Liver (tissue), 9 donors: ENCODE measurements around the gene SPEG. TPM values are rescaled to one million over a fixed set of nuclear protein-coding genes. Genes with fewer than 3 reads are reported as not detected.

Experiments used
- DNase-seq: peaks from one replicate; pipeline ENCODE4 v3.0.0-alpha.2; 2017; ENCODE audit warnings: low spot score
- H3K27ac ChIP-seq, 2 donors: one replicate each; pipeline ENCODE4 v1.7.0; 2013; ENCODE audit warnings: inconsistent platforms in 2 of 2, low read length in 2 of 2, control low read depth in 1 of 2, low read depth in 1 of 2, mild to moderate bottlenecking in 1 of 2
- H3K27me3 ChIP-seq, 4 donors: one replicate each; pipeline versions ENCODE4 v1.6.1 to v1.7.0; 2013; ENCODE audit warnings: low read length in 3 of 4, inconsistent platforms in 1 of 4, mild to moderate bottlenecking in 1 of 4, moderate library complexity in 1 of 4; ENCODE audit not compliant: control insufficient read depth in 4 of 4, insufficient read depth in 4 of 4
- H3K36me3 ChIP-seq, 4 donors: one replicate each; pipeline versions ENCODE4 v1.6.1 to v1.7.0; 2013; ENCODE audit warnings: low read length in 3 of 4, mild to moderate bottlenecking in 3 of 4, low read depth in 1 of 4, moderate library complexity in 1 of 4; ENCODE audit not compliant: control insufficient read depth in 4 of 4, insufficient read depth in 3 of 4
- H3K4me1 ChIP-seq, 4 donors: one replicate each; pipeline versions ENCODE4 v1.6.1 to v1.7.0; 2013; ENCODE audit warnings: low read length in 3 of 4, mild to moderate bottlenecking in 3 of 4, moderate library complexity in 1 of 4; ENCODE audit not compliant: control insufficient read depth in 4 of 4, insufficient read depth in 4 of 4
- H3K4me3 ChIP-seq, 3 donors: one replicate each; pipeline versions ENCODE4 v1.6.1 to v1.7.0; 2013; ENCODE audit warnings: low read length in 3 of 3, control low read depth in 1 of 3, low read depth in 1 of 3, mild to moderate bottlenecking in 1 of 3
- H3K9ac ChIP-seq, 2 donors: one replicate each; pipeline ENCODE4 v1.7.0; 2013; ENCODE audit warnings: low read length in 2 of 2, mild to moderate bottlenecking in 2 of 2, moderate library complexity in 2 of 2, control low read depth in 1 of 2, low read depth in 1 of 2
- H3K9me3 ChIP-seq, 4 donors: one replicate each; pipeline versions ENCODE4 v1.6.1 to v1.7.0; 2013; ENCODE audit warnings: low read length in 3 of 4; ENCODE audit not compliant: control insufficient read depth in 4 of 4
- EGR1 ChIP-seq, 2 donors: IDR thresholded peaks; 2 replicates each; pipeline ENCODE4 v1.6.1; 2016 to 2018; ENCODE audit warnings: antibody characterized with exemption in 2 of 2, low read depth in 2 of 2
- FOXA1 ChIP-seq: IDR thresholded peaks from 2 replicates; pipeline ENCODE4 v1.6.1; 2016; ENCODE audit warnings: antibody characterized with exemption
- FOXA2 ChIP-seq: IDR thresholded peaks from 2 replicates; pipeline ENCODE4 v1.6.1; 2016; ENCODE audit warnings: antibody characterized with exemption
- GABPA ChIP-seq, 2 donors: IDR thresholded peaks in 1 of 2; conservative IDR thresholded peaks in 1 of 2; 2 replicates each; pipeline ENCODE4 v1.6.1; 2016; ENCODE audit warnings: antibody characterized with exemption in 2 of 2, mild to moderate bottlenecking in 1 of 2, moderate library complexity in 1 of 2
- HNF4A ChIP-seq, 2 donors: conservative IDR thresholded peaks; 2 replicates each; pipeline ENCODE4 v1.6.1; 2016; ENCODE audit warnings: antibody characterized with exemption in 2 of 2, mild to moderate bottlenecking in 2 of 2
- HNF4G ChIP-seq: IDR thresholded peaks from 2 replicates; pipeline ENCODE4 v1.6.1; 2016; ENCODE audit warnings: antibody characterized with exemption
- JUND ChIP-seq, 2 donors: IDR thresholded peaks; 2 replicates each; pipeline ENCODE4 v1.6.1; 2016; ENCODE audit warnings: antibody characterized with exemption in 2 of 2
- NR2F2 ChIP-seq: IDR thresholded peaks from 2 replicates; pipeline ENCODE4 v1.6.1; 2016; ENCODE audit warnings: antibody characterized with exemption
- RAD21 ChIP-seq, 2 donors: IDR thresholded peaks; 2 replicates each; pipeline ENCODE4 v1.6.1; 2016; ENCODE audit warnings: antibody characterized with exemption in 2 of 2, mild to moderate bottlenecking in 2 of 2
- RXRA ChIP-seq, 2 donors: IDR thresholded peaks; 2 replicates each; pipeline ENCODE4 v1.6.1; 2017 to 2018; ENCODE audit warnings: antibody characterized with exemption in 2 of 2, mild to moderate bottlenecking in 1 of 2
- SP1 ChIP-seq: IDR thresholded peaks from 2 replicates; pipeline ENCODE4 v1.6.1; 2018; ENCODE audit warnings: antibody characterized with exemption, mild to moderate bottlenecking
- TAF1 ChIP-seq: conservative IDR thresholded peaks from 2 replicates; pipeline ENCODE4 v1.6.1; 2016; ENCODE audit warnings: antibody characterized with exemption, mild to moderate bottlenecking
- YY1 ChIP-seq: IDR thresholded peaks from 2 replicates; pipeline ENCODE4 v1.6.1; 2016; ENCODE audit warnings: antibody characterized with exemption, mild to moderate bottlenecking
- WGBS: extraction: QIAGEN DNeasy Blood & Tissue Kit; methylation state at CpG from one replicate; pipeline ENCODE4 v1.1.7; 2013; 5-methylcytosine and 5-hydroxymethylcytosine counted together
- polyA plus RNA-seq, 2 donors: library from polyadenylated mRNA; stranded (reverse) in 1 of 2; unstranded in 1 of 2; fragments of 200-250 nt in 1 of 2; fragments of >200 nt in 1 of 2; fragmentation: Nextera tagmentation in 1 of 2; extraction: Ambion mirVana in 1 of 2; gene quantifications; one replicate each; pipeline versions ENCODE4 v1.2.1 to v1.2.3, GENCODE V29; 2013 to 2015
- total RNA-seq, 2 donors: library from RNA; depleted of rRNA; stranded (reverse); fragments of >200 nt; gene quantifications; one replicate each; pipeline ENCODE4 v1.2.3, GENCODE V29; 2014
- TF ChIP-seq, protein P1 (sequence below): IDR thresholded peaks from 2 replicates; pipeline ENCODE4 v1.6.1; 2016; ENCODE audit warnings: antibody characterized with exemption
- TF ChIP-seq, protein P2 (sequence below): IDR thresholded peaks from 2 replicates; pipeline ENCODE4 v1.6.1; 2016; ENCODE audit warnings: antibody characterized with exemption
- TF ChIP-seq, protein P3 (sequence below): fragments of 150-350 bp; IDR thresholded peaks from 2 replicates; pipeline ENCODE4 v1.5.1; 2017; ENCODE audit warnings: improper control_type of control experiment, low read depth, low read length; ENCODE audit not compliant: missing input control
- TF ChIP-seq, protein P4 (sequence below): IDR thresholded peaks from 2 replicates; pipeline ENCODE4 v1.6.1; 2016; ENCODE audit warnings: antibody characterized with exemption
- TF ChIP-seq, protein P5 (sequence below): IDR thresholded peaks from 2 replicates; pipeline ENCODE4 v1.6.1; 2016; ENCODE audit warnings: antibody characterized with exemption, mild to moderate bottlenecking
- donor health status: healthy.
- donor health status: healthy.
- donor health status: healthy.
- donor health status: healthy.
- donor health status: healthy.

Gene SPEG
- total and polyA plus RNA-seq, 4 donors: 0.51 to 0.96 (median 0.66) TPM

DNA sequence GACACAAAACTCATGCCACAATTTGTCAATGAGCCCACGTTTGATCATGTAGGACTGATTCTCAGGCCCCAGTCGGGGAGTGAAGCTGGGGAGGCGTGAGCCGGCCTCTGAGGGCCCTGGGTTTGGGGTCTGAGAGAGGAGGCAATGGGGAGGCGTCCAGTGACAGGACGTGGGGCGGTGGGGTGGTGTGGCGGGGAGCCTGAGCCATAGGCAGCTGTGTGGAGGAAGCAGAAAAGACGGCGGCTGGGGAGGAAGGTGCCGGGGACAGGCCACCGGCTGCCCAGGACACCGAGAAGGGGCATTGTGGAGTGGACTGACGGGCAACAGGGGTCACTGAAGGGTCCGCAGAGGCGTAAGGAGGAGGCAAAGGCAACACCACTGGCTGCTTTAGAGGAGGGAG lies 101.8 kb downstream of the SPEG start:
- no peak for DNase-seq
- Histone ChIP-seq H3K36me3 (peaks cover 4 to 24% (median 11%) of the 10 kb centered on the region in 4 donors), H3K9me3 (no peaks in the 10 kb centered on the region), H3K4me3 (no peak overlapping the region), H3K4me1 (peaks cover 0 to 2% (median under 1%) of the 10 kb centered on the region in 4 donors), H3K27me3 (no peaks in the 10 kb centered on the region), H3K9ac (no peak overlapping the region), H3K27ac (no peak overlapping the region)
- TF ChIP-seq YY1 (no peak), HNF4G (no peak), SP1 (no peak), EGR1 (IDR thresholded peaks at IDR 0.05; ENCODE audit: low read depth in 2 of 2) (no peak), JUND (IDR thresholded peaks at IDR 0.05) (no peak), RAD21 (IDR thresholded peaks at IDR 0.05) (no peak), NR2F2 (no peak), RXRA (IDR thresholded peaks at IDR 0.05) (no peak), HNF4A (conservative IDR thresholded peaks at IDR 0.05) (no peak), GABPA (IDR thresholded peaks at IDR 0.05 in 1 of 2, conservative IDR thresholded peaks at IDR 0.05 in 1 of 2) (no peak), TAF1 (no peak), FOXA1 (no peak), FOXA2 (no peak)
- TF ChIP-seq, protein P1, sequence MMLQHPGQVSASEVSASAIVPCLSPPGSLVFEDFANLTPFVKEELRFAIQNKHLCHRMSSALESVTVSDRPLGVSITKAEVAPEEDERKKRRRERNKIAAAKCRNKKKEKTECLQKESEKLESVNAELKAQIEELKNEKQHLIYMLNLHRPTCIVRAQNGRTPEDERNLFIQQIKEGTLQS: no peak
- TF ChIP-seq, protein P2, sequence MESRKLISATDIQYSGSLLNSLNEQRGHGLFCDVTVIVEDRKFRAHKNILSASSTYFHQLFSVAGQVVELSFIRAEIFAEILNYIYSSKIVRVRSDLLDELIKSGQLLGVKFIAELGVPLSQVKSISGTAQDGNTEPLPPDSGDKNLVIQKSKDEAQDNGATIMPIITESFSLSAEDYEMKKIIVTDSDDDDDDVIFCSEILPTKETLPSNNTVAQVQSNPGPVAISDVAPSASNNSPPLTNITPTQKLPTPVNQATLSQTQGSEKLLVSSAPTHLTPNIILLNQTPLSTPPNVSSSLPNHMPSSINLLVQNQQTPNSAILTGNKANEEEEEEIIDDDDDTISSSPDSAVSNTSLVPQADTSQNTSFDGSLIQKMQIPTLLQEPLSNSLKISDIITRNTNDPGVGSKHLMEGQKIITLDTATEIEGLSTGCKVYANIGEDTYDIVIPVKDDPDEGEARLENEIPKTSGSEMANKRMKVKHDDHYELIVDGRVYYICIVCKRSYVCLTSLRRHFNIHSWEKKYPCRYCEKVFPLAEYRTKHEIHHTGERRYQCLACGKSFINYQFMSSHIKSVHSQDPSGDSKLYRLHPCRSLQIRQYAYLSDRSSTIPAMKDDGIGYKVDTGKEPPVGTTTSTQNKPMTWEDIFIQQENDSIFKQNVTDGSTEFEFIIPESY: no peak
- TF ChIP-seq, protein P3, sequence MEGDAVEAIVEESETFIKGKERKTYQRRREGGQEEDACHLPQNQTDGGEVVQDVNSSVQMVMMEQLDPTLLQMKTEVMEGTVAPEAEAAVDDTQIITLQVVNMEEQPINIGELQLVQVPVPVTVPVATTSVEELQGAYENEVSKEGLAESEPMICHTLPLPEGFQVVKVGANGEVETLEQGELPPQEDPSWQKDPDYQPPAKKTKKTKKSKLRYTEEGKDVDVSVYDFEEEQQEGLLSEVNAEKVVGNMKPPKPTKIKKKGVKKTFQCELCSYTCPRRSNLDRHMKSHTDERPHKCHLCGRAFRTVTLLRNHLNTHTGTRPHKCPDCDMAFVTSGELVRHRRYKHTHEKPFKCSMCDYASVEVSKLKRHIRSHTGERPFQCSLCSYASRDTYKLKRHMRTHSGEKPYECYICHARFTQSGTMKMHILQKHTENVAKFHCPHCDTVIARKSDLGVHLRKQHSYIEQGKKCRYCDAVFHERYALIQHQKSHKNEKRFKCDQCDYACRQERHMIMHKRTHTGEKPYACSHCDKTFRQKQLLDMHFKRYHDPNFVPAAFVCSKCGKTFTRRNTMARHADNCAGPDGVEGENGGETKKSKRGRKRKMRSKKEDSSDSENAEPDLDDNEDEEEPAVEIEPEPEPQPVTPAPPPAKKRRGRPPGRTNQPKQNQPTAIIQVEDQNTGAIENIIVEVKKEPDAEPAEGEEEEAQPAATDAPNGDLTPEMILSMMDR: no peak
- TF ChIP-seq, protein P4, sequence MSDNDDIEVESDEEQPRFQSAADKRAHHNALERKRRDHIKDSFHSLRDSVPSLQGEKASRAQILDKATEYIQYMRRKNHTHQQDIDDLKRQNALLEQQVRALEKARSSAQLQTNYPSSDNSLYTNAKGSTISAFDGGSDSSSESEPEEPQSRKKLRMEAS: no peak
- TF ChIP-seq, protein P5, sequence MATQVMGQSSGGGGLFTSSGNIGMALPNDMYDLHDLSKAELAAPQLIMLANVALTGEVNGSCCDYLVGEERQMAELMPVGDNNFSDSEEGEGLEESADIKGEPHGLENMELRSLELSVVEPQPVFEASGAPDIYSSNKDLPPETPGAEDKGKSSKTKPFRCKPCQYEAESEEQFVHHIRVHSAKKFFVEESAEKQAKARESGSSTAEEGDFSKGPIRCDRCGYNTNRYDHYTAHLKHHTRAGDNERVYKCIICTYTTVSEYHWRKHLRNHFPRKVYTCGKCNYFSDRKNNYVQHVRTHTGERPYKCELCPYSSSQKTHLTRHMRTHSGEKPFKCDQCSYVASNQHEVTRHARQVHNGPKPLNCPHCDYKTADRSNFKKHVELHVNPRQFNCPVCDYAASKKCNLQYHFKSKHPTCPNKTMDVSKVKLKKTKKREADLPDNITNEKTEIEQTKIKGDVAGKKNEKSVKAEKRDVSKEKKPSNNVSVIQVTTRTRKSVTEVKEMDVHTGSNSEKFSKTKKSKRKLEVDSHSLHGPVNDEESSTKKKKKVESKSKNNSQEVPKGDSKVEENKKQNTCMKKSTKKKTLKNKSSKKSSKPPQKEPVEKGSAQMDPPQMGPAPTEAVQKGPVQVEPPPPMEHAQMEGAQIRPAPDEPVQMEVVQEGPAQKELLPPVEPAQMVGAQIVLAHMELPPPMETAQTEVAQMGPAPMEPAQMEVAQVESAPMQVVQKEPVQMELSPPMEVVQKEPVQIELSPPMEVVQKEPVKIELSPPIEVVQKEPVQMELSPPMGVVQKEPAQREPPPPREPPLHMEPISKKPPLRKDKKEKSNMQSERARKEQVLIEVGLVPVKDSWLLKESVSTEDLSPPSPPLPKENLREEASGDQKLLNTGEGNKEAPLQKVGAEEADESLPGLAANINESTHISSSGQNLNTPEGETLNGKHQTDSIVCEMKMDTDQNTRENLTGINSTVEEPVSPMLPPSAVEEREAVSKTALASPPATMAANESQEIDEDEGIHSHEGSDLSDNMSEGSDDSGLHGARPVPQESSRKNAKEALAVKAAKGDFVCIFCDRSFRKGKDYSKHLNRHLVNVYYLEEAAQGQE: no peak
- 76% methylated on average over 16 of the region's 16 CpGs for WGBS
